GM19438 (cell line): ENCODE results near the gene ZNF419.

Source experiments
- ATAC-seq: cut with Tn5 transposase; IDR thresholded peaks from one replicate; pipeline ENCODE4 v1.9.1; 2021; ENCODE audit warnings: low read depth; ENCODE audit not compliant: unreplicated experiment

The ZNF419 gene

DNA sequence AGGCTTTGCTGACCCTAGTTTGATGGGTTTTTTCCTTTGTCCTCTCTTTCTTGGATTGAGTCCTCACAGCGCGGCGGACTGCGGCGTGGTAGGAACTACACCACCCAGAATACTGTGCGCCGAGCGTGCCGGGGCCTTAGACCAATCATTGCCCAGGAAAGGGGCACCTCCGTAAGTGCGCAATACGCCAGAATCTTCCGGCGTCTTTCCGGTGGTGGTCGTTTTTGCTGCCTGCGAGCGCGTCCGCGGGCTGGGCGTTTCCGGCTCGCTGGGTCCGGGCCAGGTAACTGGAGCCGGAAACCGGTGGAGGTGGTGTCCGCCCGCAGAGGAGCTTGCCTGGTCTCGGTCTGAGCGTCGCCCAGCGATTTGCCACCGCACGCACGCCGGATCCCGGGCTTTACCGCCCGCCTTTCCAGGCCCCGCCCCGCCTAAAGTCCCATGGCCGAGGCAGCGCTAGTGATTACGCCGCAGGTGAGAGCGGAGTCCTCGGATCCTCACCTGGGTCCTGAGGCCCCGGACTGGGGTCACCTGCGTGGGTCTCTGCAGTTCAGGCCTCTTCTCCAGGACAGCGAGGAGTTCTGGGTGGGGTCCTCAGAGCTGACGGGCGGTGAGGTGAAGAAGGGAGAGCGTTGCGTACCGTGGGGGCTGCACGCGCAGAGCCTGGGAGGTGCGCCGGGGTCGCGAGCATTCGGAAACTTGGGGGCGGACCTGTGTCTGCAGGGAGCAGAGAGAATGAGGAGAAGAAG lies 39.8 kb downstream of the ZNF419 start, which contains the start of gene ZNF549:
Gene ZNF549, plus strand, starts transcription at position 221 of the 746 bp plus-strand sequence. Its CDS starts 218 bp downstream, at position 439.
- peak; percentile 99 for ATAC-seq

DNA sequence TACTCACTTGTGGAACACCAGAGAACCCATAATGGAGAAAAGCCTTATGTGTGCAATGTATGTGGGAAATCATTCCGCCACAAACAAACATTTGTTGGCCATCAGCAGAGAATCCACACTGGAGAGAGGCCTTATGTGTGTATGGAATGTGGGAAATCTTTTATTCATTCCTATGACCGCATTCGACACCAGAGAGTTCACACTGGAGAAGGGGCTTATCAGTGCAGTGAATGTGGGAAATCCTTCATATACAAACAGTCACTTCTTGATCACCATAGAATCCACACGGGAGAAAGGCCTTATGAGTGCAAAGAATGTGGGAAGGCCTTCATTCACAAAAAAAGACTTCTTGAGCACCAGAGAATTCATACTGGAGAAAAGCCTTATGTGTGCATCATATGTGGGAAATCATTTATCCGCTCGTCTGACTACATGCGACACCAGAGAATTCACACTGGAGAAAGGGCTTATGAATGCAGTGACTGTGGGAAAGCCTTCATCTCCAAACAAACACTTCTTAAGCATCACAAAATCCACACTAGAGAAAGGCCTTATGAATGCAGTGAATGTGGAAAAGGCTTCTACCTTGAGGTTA lies 50.5 kb downstream of the ZNF419 start:
- no peak for ATAC-seq
